ENCODE results near the gene CRTC1.

- TF ChIP-seq GATA2 (IDR thresholded peaks at IDR 0.05; ENCODE audit: low read depth, low read length) (no peak), GATA3 (IDR thresholded peaks at IDR 0.05; ENCODE audit: low read depth, low read length) (no peak)
Observed at GRCh38 chr19:18781047-18781600, 97.6 kb downstream of the CRTC1 start.
